GM12874 (cell line): ENCODE results near the gene FAM193A.

Experiments
- CTCF ChIP-seq: IDR thresholded peaks from 2 replicates; pipeline ENCODE4 v1.5.1; 2011; ENCODE audit warnings: low read depth, mild to moderate bottlenecking, control low read depth, low read length, moderate library complexity; ENCODE audit not compliant: insufficient read depth

FAM193A gene

GRCh38 chr4:2686379-2687265 lies 150.2 kb downstream of the FAM193A start:
- no peak for TF ChIP-seq CTCF

GRCh38 chr4:2688281-2688680 lies 151.8 kb downstream of the FAM193A start:
- no peak for TF ChIP-seq CTCF

GRCh38 chr4:2688697-2689096 lies 152.2 kb downstream of the FAM193A start:
- no peak for TF ChIP-seq CTCF

- no peak for TF ChIP-seq CTCF
Measured at GRCh38 chr4:2689114-2689513, 152.7 kb downstream of the FAM193A start.

GRCh38 chr4:2689825-2690700 lies 153.6 kb downstream of the FAM193A start:
- no peak for TF ChIP-seq CTCF

GRCh38 chr4:2691313-2691712 lies 154.9 kb downstream of the FAM193A start:
- no peak for TF ChIP-seq CTCF

GRCh38 chr4:2691952-2692435 lies 155.5 kb downstream of the FAM193A start:
- no peak for TF ChIP-seq CTCF
